GM12878 (cell line): ENCODE measurements around the gene PHACTR3. TPM values are rescaled to one million over a fixed set of nuclear protein-coding genes. Genes with fewer than 3 reads are reported as not detected.

Source experiments
- ATAC-seq: fragments of 200-7000 bp; cut with Tn5 transposase; 3 replicates; pipeline ENCODE4 v1.9.1; 2020; ENCODE audit warnings: mild to moderate bottlenecking, moderate library complexity
- BruUV-seq: library from RNA; stranded (reverse); fragments of 400-500 nt; replicated peaks from 2 replicates; lab custom pipeline; 2021; lab: Mats Ljungman, UMichigan
- CTCF ChIA-PET: fragments of 300-600 bp; sonication (Branson Sonifier 250); formaldehyde crosslinking; extraction: SDS; loops from one replicate; lab custom pipeline; 2021; ENCODE audit warnings: inconsistent platforms; lab: Yijun Ruan, JAX
- POLR2A ChIA-PET: fragments of 350-600 bp; formaldehyde crosslinking; extraction: SDS; loops from one replicate; lab custom pipeline; 2021; ENCODE audit warnings: inconsistent platforms; lab: Charles Lee
- RAD21 ChIA-PET: fragments of 300-600 bp; sonication (Branson Sonifier 250); formaldehyde crosslinking; loops from one replicate; lab custom pipeline; 2023; ENCODE audit warnings: antibody characterized with exemption; ENCODE audit not compliant: unreplicated experiment; lab: Charles Lee
- SMC1A ChIA-PET: fragments of 300-600 bp; sonication (Branson Sonifier 250); formaldehyde crosslinking; loops from one replicate; lab custom pipeline; 2023; ENCODE audit not compliant: unreplicated experiment, uncharacterized antibody; lab: Charles Lee
- DNase-seq: peaks from one replicate; pipeline ENCODE4 v3.0.0-alpha.2; 2011; ENCODE audit warnings: low read depth, low spot score
- FAIRE-seq: peaks from 3 replicates; lab custom pipeline; 2011; peaks lifted over from hg19 to GRCh38; lab: Jason Lieb, UNC
- H2AFZ ChIP-seq: 2 replicates; pipeline ENCODE4 v1.6.0; 2011; ENCODE audit warnings: low read depth, low read length, control low read depth; ENCODE audit not compliant: control insufficient read depth
- H3K27ac ChIP-seq: 2 replicates; pipeline ENCODE4 v1.5.1; 2011; ENCODE audit warnings: control low read depth; ENCODE audit not compliant: control insufficient read depth, insufficient read depth
- H3K27me3 ChIP-seq, 2 experiments: replicated peaks in 1 of 2; 2 replicates each; pipeline versions ENCODE4 v1.6.0 to v1.6.1; 2011; ENCODE audit warnings: low read length in 1 of 2; ENCODE audit not compliant: control insufficient read depth in 2 of 2, insufficient read depth in 2 of 2
- H3K36me3 ChIP-seq, 2 experiments: 2 replicates each; pipeline ENCODE4 v1.5.1; 2011; ENCODE audit warnings: low read length in 1 of 2; ENCODE audit not compliant: control insufficient read depth in 2 of 2, insufficient read depth in 2 of 2
- H3K4me1 ChIP-seq: 2 replicates; pipeline ENCODE4 v1.6.1; 2011; ENCODE audit warnings: mild to moderate bottlenecking, low read length, moderate library complexity, mixed read lengths; ENCODE audit not compliant: control insufficient read depth, insufficient read depth
- H3K4me2 ChIP-seq: 2 replicates; pipeline ENCODE4 v1.6.0; 2011; ENCODE audit warnings: control low read depth; ENCODE audit not compliant: control insufficient read depth, insufficient read depth
- H3K4me3 ChIP-seq: fragments of 200-600 bp; sonication (generic); 2 replicates; pipeline ENCODE4 v1.5.1; 2016
- H3K79me2 ChIP-seq: 2 replicates; pipeline ENCODE4 v1.6.0; 2011; ENCODE audit warnings: low read length; ENCODE audit not compliant: control insufficient read depth, insufficient read depth
- H3K9ac ChIP-seq: 2 replicates; pipeline ENCODE4 v1.8.0; 2011; ENCODE audit warnings: low read length, control low read depth, mixed read lengths; ENCODE audit not compliant: control insufficient read depth, insufficient read depth
- H3K9me3 ChIP-seq: replicated peaks from 3 replicates; pipeline ENCODE4 v1.5.1; 2011; ENCODE audit warnings: mild to moderate bottlenecking, low read length; ENCODE audit not compliant: control insufficient read depth, insufficient read depth
- H4K20me1 ChIP-seq: 2 replicates; pipeline ENCODE4 v1.6.0; 2011; ENCODE audit not compliant: control insufficient read depth, insufficient read depth
- CHD1 ChIP-seq: IDR thresholded peaks from 2 replicates; pipeline ENCODE4 v1.6.1; 2012; ENCODE audit warnings: low read depth, low read length, improper control_type of control experiment
- E4F1 ChIP-seq: fragments of 450-650 bp; IDR thresholded peaks from 2 replicates; pipeline ENCODE4 v1.6.1; 2018; ENCODE audit warnings: borderline replicate concordance, mild to moderate bottlenecking; ENCODE audit not compliant: partially characterized antibody
- NKRF ChIP-seq: fragments of 450-650 bp; conservative IDR thresholded peaks from 2 replicates; pipeline ENCODE4 v1.6.1; 2017; ENCODE audit warnings: mild to moderate bottlenecking, moderate library complexity
- SIX5 ChIP-seq: IDR thresholded peaks from 2 replicates; pipeline ENCODE4 v1.6.1; 2011; ENCODE audit warnings: mild to moderate bottlenecking, low read depth, low read length, moderate library complexity; ENCODE audit not compliant: severe bottlenecking
- TARDBP ChIP-seq: IDR thresholded peaks from 2 replicates; pipeline ENCODE4 v1.6.1; 2016; ENCODE audit warnings: borderline replicate concordance
- USF2 ChIP-seq: IDR thresholded peaks from 2 replicates; pipeline ENCODE4 v1.6.1; 2011; ENCODE audit warnings: low read depth, low read length, improper control_type of control experiment, borderline replicate concordance
- WGBS: methylation state at CpG from one replicate; pipeline ENCODE4 v1.1.6; 2016; ENCODE audit warnings: low lambda C conversion rate; ENCODE audit not compliant: insufficient replicate concordance, insufficient coverage; ENCODE audit errors: missing lambda C conversion rate; 5-methylcytosine and 5-hydroxymethylcytosine counted together
- in situ Hi-C: fragments of 300-500 bp; cut with MboI; formaldehyde crosslinking; loops from 9 replicates; pipeline ENCODE4 v1.14.3; 2018; ENCODE audit warnings: mixed read lengths
- intact Hi-C: fragments of 100-400 bp; cut with micrococcal nuclease; formaldehyde crosslinking; loops from one replicate; pipeline ENCODE4 v1.14.2; 2022; ENCODE audit not compliant: unreplicated experiment
- polyA plus RNA-seq, 11 experiments: library from polyadenylated mRNA; depleted of rRNA in 4 of 11; unstranded in 6 of 11; stranded (reverse) in 5 of 11; fragments of >200 nt; fragmentation: Nextera tagmentation in 4 of 11; fragmentation: Illumina TruSeq in 1 of 11; extraction: Ambion mirVana in 4 of 11; extraction: Trizol in 1 of 11; gene quantifications; 1 replicate in 1 of 11; 2 replicates in 10 of 11; pipeline versions ENCODE4 v1.2.1 to v1.2.3, GENCODE V29; 2011 to 2016; ENCODE audit warnings: inconsistent platforms in 2 of 11, missing spikeins in 2 of 11, low read depth in 1 of 11
- total RNA-seq, 4 experiments: library from RNA; depleted of rRNA in 3 of 4; stranded (reverse); fragments of >200 nt in 3 of 4; fragmentation: Illumina TruSeq in 1 of 4; extraction: Trizol in 1 of 4; gene quantifications; 2 replicates each; pipeline versions ENCODE4 v1.2.1 to v1.2.3, GENCODE V29; 2013 to 2021

Gene PHACTR3
- total and polyA plus RNA-seq, 10 of the 15 experiments (the other 5 are each of a cell fraction or from before 2014, with no cell fraction given): 0.17 to 2.7 (median 0.27) TPM; not detected in 1

- TF ChIP-seq CHD1 (no peak), USF2 (no peak)
- TF ChIP-seq, all 136 proteins: peak for 0
Observed at GRCh38 chr20:59575216-59575615, 29.1 kb upstream of the PHACTR3 start (continued).

GRCh38 chr20:59575653-59576052, 28.7 kb upstream of the PHACTR3 start:
- RAD21 ChIA-PET: no interaction called here
- intact Hi-C loops: no loop called here
- Histone ChIP-seq H3K4me1 (0 out of 2 replicates have a peak, but pooled peaks cover 2% of the 10 kb centered on the region), H3K9me3 (no peaks in the 10 kb centered on the region), H3K79me2 (no peaks in the 10 kb centered on the region), H3K4me3 (no peak overlapping the region), H3K9ac (no peak overlapping the region), H3K27ac (no peak overlapping the region), H4K20me1 (no peaks in the 10 kb centered on the region), H3K27me3 (peaks cover 3 to 5% of the 10 kb centered on the region in 2 experiments; a peak in 3 of 4 replicates), H3K4me2 (no peak overlapping the region), H2AFZ (no peak overlapping the region), H3K36me3 (no peaks in the 10 kb centered on the region)
- CTCF ChIA-PET: no interaction called here
- SMC1A ChIA-PET: no interaction called here
- WGBS: 27% methylated on average over 1 of the region's 1 CpG
- in situ Hi-C loops: no loop called here
- no peak for FAIRE-seq
- ATAC-seq: no peak
- BruUV-seq: no TSS peak
- no peak for DNase-seq
- POLR2A ChIA-PET: no interaction called here
- no peak for TF ChIP-seq NKRF
- no peak for TF ChIP-seq TARDBP
- no peak for TF ChIP-seq SIX5
- TF ChIP-seq E4F1: no peak
